ENCODE data around the gene NMNAT3.

NMNAT3 gene

DNA sequence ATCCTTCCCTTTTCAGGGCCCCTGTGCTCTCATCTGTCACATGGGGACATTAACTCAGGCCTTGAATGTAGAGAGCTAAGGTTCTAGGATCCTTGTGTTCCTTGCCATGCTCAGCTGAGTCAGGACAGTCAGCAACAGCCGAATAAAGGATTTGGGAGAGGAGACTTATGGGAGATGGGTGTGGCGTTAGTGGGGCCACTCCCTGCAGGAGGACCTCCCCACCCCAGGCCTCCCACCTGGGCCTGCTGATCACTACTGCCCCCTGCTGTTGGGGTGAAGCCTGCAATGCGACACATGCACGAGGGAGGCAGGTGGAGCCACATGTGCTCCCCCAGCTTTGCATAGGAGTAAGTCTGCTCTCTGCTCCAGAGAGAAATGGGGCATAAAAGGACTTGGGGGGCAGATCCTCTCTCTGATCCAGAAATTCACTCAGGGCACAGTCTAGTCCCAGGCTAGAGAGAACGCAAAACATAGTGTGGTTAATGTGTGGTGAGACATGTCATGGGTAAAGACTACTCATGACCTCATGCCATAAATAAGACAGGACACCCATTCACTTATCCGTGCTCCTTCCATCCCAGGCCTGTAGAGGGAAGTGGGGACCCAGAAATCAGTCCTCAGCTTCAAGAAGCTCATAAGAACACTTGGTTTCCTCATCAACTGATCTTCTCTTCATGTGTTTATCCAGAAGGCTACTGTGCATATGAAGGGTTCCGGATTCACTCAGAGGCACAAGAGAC lies 157.6 kb downstream of the NMNAT3 start:
- in situ Hi-C loops (cut with HindIII; ENCODE audit: low pct_ligation_motif_present, low sequenced_read_pairs): no loop called here
- DNase-seq: peak; percentile 24
- no peaks in the 10 kb centered on the region for H3K36me3 ChIP-seq (replicated peaks)

DNA sequence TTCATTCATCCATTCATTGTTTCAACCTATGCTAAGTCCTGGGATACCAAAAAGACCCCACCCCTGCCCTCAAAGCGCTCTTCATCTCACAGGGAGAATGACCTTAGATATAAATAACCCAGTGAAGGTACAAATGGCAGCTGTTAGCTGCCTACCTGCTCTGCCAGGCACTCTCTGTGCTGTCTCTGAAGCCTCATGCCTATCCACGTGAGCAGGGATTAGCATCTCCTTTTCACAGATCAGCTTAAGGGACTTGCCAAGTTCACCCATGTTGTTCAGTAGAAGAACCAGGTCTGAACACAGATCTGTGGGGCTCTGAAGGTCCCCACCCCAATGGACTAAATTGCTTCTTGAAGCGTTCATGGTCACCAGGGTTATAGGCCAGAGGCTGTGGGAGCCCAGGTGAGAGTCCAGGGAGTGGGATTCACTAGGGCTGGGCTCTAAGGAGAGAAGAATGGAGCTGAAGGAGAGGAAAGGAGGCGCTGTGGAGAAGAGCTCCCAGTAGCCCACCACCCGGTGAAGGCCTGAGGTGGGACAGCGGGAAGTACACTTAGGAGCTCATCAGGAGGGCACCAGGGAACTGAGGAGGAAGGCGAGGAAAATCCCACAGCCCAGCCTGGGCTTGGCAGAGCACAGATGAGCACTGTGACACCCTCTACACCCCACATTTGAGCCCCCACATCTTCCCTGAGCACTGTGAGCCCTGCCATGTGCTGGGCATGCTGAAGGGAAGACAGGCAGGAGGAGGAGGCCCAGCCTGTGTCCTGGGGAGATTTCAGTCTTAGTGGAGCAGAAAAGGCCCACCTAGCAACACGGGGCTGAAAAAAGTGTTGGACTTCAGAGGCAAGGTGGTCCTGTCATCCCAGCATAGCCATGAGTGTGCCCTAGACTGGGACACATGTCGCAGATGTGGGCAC lies 158.6 kb downstream of the NMNAT3 start:
- in situ Hi-C loops (cut with HindIII; ENCODE audit: low pct_ligation_motif_present, low sequenced_read_pairs): no loop called here
- Histone ChIP-seq H3K36me3 (replicated peaks) (no peaks in the 10 kb centered on the region), H3K27ac (no peak overlapping the region), H3K27me3 (replicated peaks) (no peaks in the 10 kb centered on the region), H3K4me3 (ENCODE audit: low read depth, low read length) (no peak overlapping the region)
- TF ChIP-seq CTCF (IDR thresholded peaks at IDR 0.05; ENCODE audit: low read depth, low read length, missing control alignments): no peak
- DNase-seq: no peak

More for the DNA sequence above, 157.6 kb downstream of the NMNAT3 start:
- Histone ChIP-seq H3K27ac (no peak overlapping the region), H3K4me3 (ENCODE audit: low read depth, low read length) (no peak overlapping the region), H3K27me3 (replicated peaks) (no peaks in the 10 kb centered on the region)
- peak; percentile 61 for TF ChIP-seq CTCF (IDR thresholded peaks at IDR 0.05; ENCODE audit: low read depth, low read length, missing control alignments)

- no peak for TF ChIP-seq CTCF (IDR thresholded peaks at IDR 0.05; ENCODE audit: low read depth, low read length, missing control alignments)
- in situ Hi-C loops (cut with HindIII; ENCODE audit: low pct_ligation_motif_present, low sequenced_read_pairs): no loop called here
- Histone ChIP-seq H3K4me3 (ENCODE audit: low read depth, low read length) (no peak overlapping the region), H3K27me3 (replicated peaks) (no peaks in the 10 kb centered on the region), H3K36me3 (replicated peaks) (no peaks in the 10 kb centered on the region), H3K27ac (no peak overlapping the region)
- no peak for DNase-seq
Observed at GRCh38 chr3:139518306-139518705, 159.5 kb downstream of the NMNAT3 start.

DNA sequence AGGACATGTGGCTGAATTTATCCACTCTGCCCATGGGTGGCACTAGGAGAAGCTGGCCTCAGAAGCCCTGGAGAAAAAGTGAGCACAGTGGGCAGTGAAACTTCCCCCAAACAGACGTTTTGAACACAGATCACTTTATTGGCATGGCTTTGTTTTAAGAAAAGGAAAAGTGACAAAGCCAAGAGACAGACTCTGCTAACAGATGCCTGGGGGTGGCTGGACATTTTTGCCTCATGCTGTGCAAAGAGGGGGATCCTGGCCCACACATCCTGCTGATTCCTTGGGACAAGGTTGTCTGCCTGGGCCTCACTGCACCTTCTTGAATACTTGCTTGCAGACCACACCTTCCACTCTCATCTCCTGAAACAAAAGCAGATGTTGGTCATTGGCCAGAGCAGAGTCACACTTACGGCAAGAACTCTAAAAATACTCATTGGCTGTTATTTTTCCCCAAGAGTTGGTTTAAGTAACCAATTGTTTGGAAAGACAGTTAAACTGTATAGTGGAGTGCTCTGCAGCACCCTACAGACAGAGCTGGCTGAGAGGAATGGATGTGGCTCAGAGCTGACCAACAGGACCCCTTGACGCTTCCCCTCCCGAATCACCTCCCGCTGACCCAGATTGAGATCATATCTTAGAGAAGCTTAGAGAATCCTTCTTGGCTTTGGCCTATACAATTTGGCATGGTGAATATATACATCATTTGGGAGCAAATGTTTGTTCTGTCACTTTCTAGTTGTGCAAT lies 160.3 kb downstream of the NMNAT3 start:
- no peak overlapping the region for H3K4me3 ChIP-seq (ENCODE audit: low read depth, low read length)
- no peak for TF ChIP-seq CTCF (IDR thresholded peaks at IDR 0.05; ENCODE audit: low read depth, low read length, missing control alignments)
- H3K27ac ChIP-seq: no peak overlapping the region
- H3K36me3 ChIP-seq (replicated peaks): no peaks in the 10 kb centered on the region
- no peaks in the 10 kb centered on the region for H3K27me3 ChIP-seq (replicated peaks)
- in situ Hi-C loops (cut with HindIII; ENCODE audit: low pct_ligation_motif_present, low sequenced_read_pairs): no loop called here
- DNase-seq: no peak

GRCh38 chr3:139514741-139515140 lies 163.0 kb downstream of the NMNAT3 start:
- no peaks in the 10 kb centered on the region for H3K36me3 ChIP-seq (replicated peaks)
- in situ Hi-C loops (cut with HindIII; ENCODE audit: low pct_ligation_motif_present, low sequenced_read_pairs): no loop called here
- H3K27me3 ChIP-seq (replicated peaks): no peaks in the 10 kb centered on the region
- no peak overlapping the region for H3K4me3 ChIP-seq (ENCODE audit: low read depth, low read length)
- no peak for DNase-seq
- no peak for TF ChIP-seq CTCF (IDR thresholded peaks at IDR 0.05; ENCODE audit: low read depth, low read length, missing control alignments)
- H3K27ac ChIP-seq: no peak overlapping the region
